Measurements from ENCODE around the gene PITPNM3. TPM values are rescaled to one million over a fixed set of nuclear protein-coding genes. Genes with fewer than 3 reads are reported as not detected.

The PITPNM3 gene
- total and polyA plus RNA-seq, 7 donors: 3.6 to 13.6 (median 5.7) TPM

- no peaks in the 10 kb centered on the region for H3K4me1 ChIP-seq
- peaks cover 24 to 91% (median 49%) of the 10 kb centered on the region in 4 donors for H3K36me3 ChIP-seq
- H3K9me3 ChIP-seq: peaks cover 0 to 4% (median 0%) of the 10 kb centered on the region in 4 donors
- no peak overlapping the region for H3K4me3 ChIP-seq
- TF ChIP-seq POLR2AphosphoS5 (IDR thresholded peaks at IDR 0.05) (no peak), EP300 (IDR thresholded peaks at IDR 0.05) (no peak), POLR2A (IDR thresholded peaks at IDR 0.05) (no peak)
- TF ChIP-seq, protein P1, sequence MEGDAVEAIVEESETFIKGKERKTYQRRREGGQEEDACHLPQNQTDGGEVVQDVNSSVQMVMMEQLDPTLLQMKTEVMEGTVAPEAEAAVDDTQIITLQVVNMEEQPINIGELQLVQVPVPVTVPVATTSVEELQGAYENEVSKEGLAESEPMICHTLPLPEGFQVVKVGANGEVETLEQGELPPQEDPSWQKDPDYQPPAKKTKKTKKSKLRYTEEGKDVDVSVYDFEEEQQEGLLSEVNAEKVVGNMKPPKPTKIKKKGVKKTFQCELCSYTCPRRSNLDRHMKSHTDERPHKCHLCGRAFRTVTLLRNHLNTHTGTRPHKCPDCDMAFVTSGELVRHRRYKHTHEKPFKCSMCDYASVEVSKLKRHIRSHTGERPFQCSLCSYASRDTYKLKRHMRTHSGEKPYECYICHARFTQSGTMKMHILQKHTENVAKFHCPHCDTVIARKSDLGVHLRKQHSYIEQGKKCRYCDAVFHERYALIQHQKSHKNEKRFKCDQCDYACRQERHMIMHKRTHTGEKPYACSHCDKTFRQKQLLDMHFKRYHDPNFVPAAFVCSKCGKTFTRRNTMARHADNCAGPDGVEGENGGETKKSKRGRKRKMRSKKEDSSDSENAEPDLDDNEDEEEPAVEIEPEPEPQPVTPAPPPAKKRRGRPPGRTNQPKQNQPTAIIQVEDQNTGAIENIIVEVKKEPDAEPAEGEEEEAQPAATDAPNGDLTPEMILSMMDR (IDR thresholded peaks at IDR 0.05): no peak
- H3K27ac ChIP-seq: no peak overlapping the region
- no peaks in the 10 kb centered on the region for H3K27me3 ChIP-seq
- 94 to 97% methylated on average over 4 of the region's 4 CpGs for WGBS, 2 donors
- intact Hi-C loops (cut with DNase I): no loop called here
- no peak for DNase-seq
Observed at GRCh38 chr17:6587310-6587709, 31.0 kb upstream of the PITPNM3 start.

DNA sequence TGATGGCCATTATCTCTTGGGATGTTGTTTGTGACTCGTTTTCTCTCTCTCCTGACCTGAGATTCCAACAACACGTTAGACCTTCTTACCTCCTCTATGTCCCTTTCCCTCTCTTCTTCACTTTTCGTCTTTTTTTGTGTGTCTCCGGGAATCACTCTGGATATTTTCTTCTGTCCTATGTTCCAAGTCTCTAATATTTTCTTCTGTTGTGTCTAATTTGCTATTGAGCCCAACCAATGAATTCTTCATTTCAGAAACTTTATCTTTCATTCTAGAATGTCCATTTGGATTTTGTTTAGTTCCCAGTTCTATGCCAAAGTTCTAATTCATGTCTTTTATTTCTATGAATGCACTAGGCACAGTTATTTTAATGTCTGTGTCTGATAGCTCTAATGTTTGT lies 27.1 kb upstream of the PITPNM3 start:
- WGBS, 2 donors: 97 to 98% methylated on average over 4 of the region's 4 CpGs
- no peak for TF ChIP-seq POLR2AphosphoS5 (IDR thresholded peaks at IDR 0.05)
- TF ChIP-seq EP300 (IDR thresholded peaks at IDR 0.05): no peak
- TF ChIP-seq POLR2A (IDR thresholded peaks at IDR 0.05): no peak
- TF ChIP-seq, protein P1 (IDR thresholded peaks at IDR 0.05): no peak
- Histone ChIP-seq H3K4me1 (no peaks in the 10 kb centered on the region), H3K9me3 (peaks cover 0 to 4% (median 0%) of the 10 kb centered on the region in 4 donors), H3K4me3 (no peak overlapping the region), H3K27ac (no peak overlapping the region), H3K36me3 (peaks cover 10 to 67% (median 24%) of the 10 kb centered on the region in 4 donors), H3K27me3 (no peaks in the 10 kb centered on the region)
- DNase-seq: no peak
- intact Hi-C loops (cut with DNase I): no loop called here

DNA sequence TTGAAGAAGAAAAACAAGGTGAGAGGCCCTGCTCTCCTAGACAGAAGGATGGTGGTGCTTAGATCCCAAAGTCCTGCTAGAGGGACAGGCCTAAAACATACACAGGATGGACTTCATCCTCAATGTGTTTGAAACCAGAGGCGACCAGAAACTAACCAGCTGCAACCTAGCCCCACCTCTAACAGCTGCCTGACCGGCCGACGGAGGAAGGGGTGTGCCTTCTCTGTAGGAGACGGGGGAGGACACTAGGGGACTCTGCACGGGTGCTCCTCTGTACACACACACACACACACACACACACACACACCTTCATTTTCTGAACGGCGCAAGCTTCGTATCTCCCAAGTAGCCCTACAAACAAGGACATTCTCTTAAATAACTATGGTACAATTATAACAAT lies 24.3 kb upstream of the PITPNM3 start:
- DNase-seq: no peak
- H3K36me3 ChIP-seq: peaks cover under 1 to 54% (median 10%) of the 10 kb centered on the region in 4 donors
- H3K9me3 ChIP-seq: peaks cover 0 to 2% (median 0%) of the 10 kb centered on the region in 4 donors
- no peak overlapping the region for H3K27ac ChIP-seq
- TF ChIP-seq POLR2A (IDR thresholded peaks at IDR 0.05): no peak
- no peak for TF ChIP-seq POLR2AphosphoS5 (IDR thresholded peaks at IDR 0.05)
- no peak for TF ChIP-seq EP300 (IDR thresholded peaks at IDR 0.05)
- TF ChIP-seq, protein P1 (IDR thresholded peaks at IDR 0.05): no peak
- 45 to 78% methylated on average over 9 of the region's 9 CpGs for WGBS, 2 donors
- no peak overlapping the region for H3K4me3 ChIP-seq
- intact Hi-C loops (cut with DNase I): no loop called here
- H3K27me3 ChIP-seq: no peaks in the 10 kb centered on the region
- H3K4me1 ChIP-seq: no peaks in the 10 kb centered on the region

DNA sequence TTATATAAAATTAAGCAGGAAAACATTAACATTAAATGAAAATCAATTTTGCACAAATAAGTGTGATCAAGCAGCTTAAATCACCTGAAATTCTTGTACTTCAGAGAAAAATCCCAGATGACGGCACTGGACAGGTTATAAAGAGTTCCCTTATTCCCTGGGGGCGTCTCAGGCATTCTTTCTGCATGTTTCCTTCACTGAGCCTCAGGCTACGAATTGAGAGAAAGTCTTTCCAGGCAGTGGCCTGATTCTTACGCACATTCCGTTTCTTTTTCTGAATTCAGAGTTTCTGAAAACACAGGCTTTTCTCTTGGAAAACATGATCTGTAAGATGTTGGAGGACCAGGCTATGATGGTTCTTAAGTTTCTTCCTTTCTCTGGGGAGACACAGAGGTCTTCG lies 22.1 kb upstream of the PITPNM3 start:
- Histone ChIP-seq H3K27me3 (no peaks in the 10 kb centered on the region), H3K4me3 (no peak overlapping the region), H3K9me3 (no peaks in the 10 kb centered on the region), H3K4me1 (peaks cover 0 to 8% (median 3%) of the 10 kb centered on the region in 4 donors), H3K27ac (no peak overlapping the region), H3K36me3 (peaks cover 0 to 32% (median 3%) of the 10 kb centered on the region in 4 donors)
- TF ChIP-seq POLR2AphosphoS5 (IDR thresholded peaks at IDR 0.05): no peak
- TF ChIP-seq, protein P1 (IDR thresholded peaks at IDR 0.05): no peak
- TF ChIP-seq POLR2A (IDR thresholded peaks at IDR 0.05): no peak
- no peak for TF ChIP-seq EP300 (IDR thresholded peaks at IDR 0.05)
- no peak for DNase-seq
- 79 to 88% methylated on average over 6 of the region's 6 CpGs for WGBS, 2 donors
- intact Hi-C loops (cut with DNase I): no loop called here

GRCh38 chr17:6577686-6578263 lies 21.4 kb upstream of the PITPNM3 start:
- DNase-seq: no peak
- Histone ChIP-seq H3K4me3 (no peak overlapping the region), H3K27ac (no peak overlapping the region), H3K4me1 (peaks cover 0 to 8% (median 3%) of the 10 kb centered on the region in 4 donors), H3K36me3 (peaks cover 0 to 27% (median 3%) of the 10 kb centered on the region in 4 donors), H3K9me3 (no peaks in the 10 kb centered on the region), H3K27me3 (no peaks in the 10 kb centered on the region)
- intact Hi-C loops (cut with DNase I): no loop called here
- 46 to 76% methylated on average over 7 of the region's 7 CpGs for WGBS, 2 donors
- TF ChIP-seq POLR2AphosphoS5 (IDR thresholded peaks at IDR 0.05) (no peak), POLR2A (IDR thresholded peaks at IDR 0.05) (no peak), EP300 (IDR thresholded peaks at IDR 0.05) (no peak)
- TF ChIP-seq, protein P1 (IDR thresholded peaks at IDR 0.05): no peak
